ENCODE results near the gene IL1R1.

Gene IL1R1

GRCh38 chr2:102154364-102154763, 11.8 kb downstream of the IL1R1 start:
- in situ Hi-C loops (cut with HindIII; ENCODE audit: low sequenced_read_pairs): no loop called here
- no peak for DNase-seq (ENCODE audit: low read depth, low spot score)
- no peak for TF ChIP-seq CTCF (IDR thresholded peaks at IDR 0.05; ENCODE audit: low read depth, low read length)
- no peak overlapping the region for H3K4me3 ChIP-seq (ENCODE audit: low read depth, low read length)

GRCh38 chr2:102154946-102155702, 12.6 kb downstream of the IL1R1 start:
- in situ Hi-C loops (cut with HindIII; ENCODE audit: low sequenced_read_pairs): no loop called here

GRCh38 chr2:102155703-102156515, 13.4 kb downstream of the IL1R1 start:
- no peak for DNase-seq (ENCODE audit: low read depth, low spot score)
- TF ChIP-seq CTCF (IDR thresholded peaks at IDR 0.05; ENCODE audit: low read depth, low read length): no peak
- in situ Hi-C loops (cut with HindIII; ENCODE audit: low sequenced_read_pairs): no loop called here
- no peak overlapping the region for H3K4me3 ChIP-seq (ENCODE audit: low read depth, low read length)

More at GRCh38 chr2:102154946-102155702, 12.6 kb downstream of the IL1R1 start:
- H3K4me3 ChIP-seq (ENCODE audit: low read depth, low read length): no peak overlapping the region
- DNase-seq (ENCODE audit: low read depth, low spot score): no peak
- TF ChIP-seq CTCF (IDR thresholded peaks at IDR 0.05; ENCODE audit: low read depth, low read length): no peak

GRCh38 chr2:102158011-102158755, 15.6 kb downstream of the IL1R1 start:
- DNase-seq (ENCODE audit: low read depth, low spot score): no peak
- in situ Hi-C loops (cut with HindIII; ENCODE audit: low sequenced_read_pairs): no loop called here
- no peak for TF ChIP-seq CTCF (IDR thresholded peaks at IDR 0.05; ENCODE audit: low read depth, low read length)
- no peak overlapping the region for H3K4me3 ChIP-seq (ENCODE audit: low read depth, low read length)

GRCh38 chr2:102159295-102159694, 16.7 kb downstream of the IL1R1 start:
- H3K4me3 ChIP-seq (ENCODE audit: low read depth, low read length): no peak overlapping the region
- DNase-seq (ENCODE audit: low read depth, low spot score): no peak
- no peak for TF ChIP-seq CTCF (IDR thresholded peaks at IDR 0.05; ENCODE audit: low read depth, low read length)
- in situ Hi-C loops (cut with HindIII; ENCODE audit: low sequenced_read_pairs): no loop called here

- DNase-seq (ENCODE audit: low read depth, low spot score): peak; percentile 86
- in situ Hi-C loops (cut with HindIII; ENCODE audit: low sequenced_read_pairs): no loop called here
- H3K4me3 ChIP-seq (ENCODE audit: low read depth, low read length): no peak overlapping the region
- TF ChIP-seq CTCF (IDR thresholded peaks at IDR 0.05; ENCODE audit: low read depth, low read length): peak; percentile 68
These were observed 23.8 kb downstream of the IL1R1 start for GRCh38 chr2:102166189-102166845.
